ENCODE results near the gene RTEL1.

GRCh38 chr20:63668351-63668750, 10.2 kb downstream of the RTEL1 start:
- TF ChIP-seq CTCF (conservative IDR thresholded peaks at IDR 0.05 in 1 of 2, IDR thresholded peaks at IDR 0.05 in 1 of 2; ENCODE audit: low read depth in 1 of 2, low read length in 2 of 2) (no peak), EZH2 (IDR thresholded peaks at IDR 0.05; ENCODE audit: low read length, missing control alignments) (no peak)

All from fibroblast of lung (primary cell).